Peyer's patch (tissue), 4 donors: ENCODE data around the gene TRIM9.

Experiments used
- POLR2A ChIP-seq, 2 donors: fragments of 450-650 bp; IDR thresholded peaks; one replicate each; pipeline ENCODE4 v1.5.1; 2017; ENCODE audit warnings: antibody characterized with exemption in 2 of 2, mild to moderate bottlenecking in 2 of 2, moderate library complexity in 2 of 2
- TF ChIP-seq, protein P1 (sequence below), 6 experiments: fragments of 450-650 bp in 4 of 6; fragments of 200-600 bp in 2 of 6; sonication (generic) in 1 of 6; IDR thresholded peaks; one replicate each; pipeline ENCODE4 v1.5.1; 2017 to 2019; ENCODE audit warnings: antibody characterized with exemption in 6 of 6, mild to moderate bottlenecking in 3 of 6, moderate library complexity in 1 of 6

DNA sequence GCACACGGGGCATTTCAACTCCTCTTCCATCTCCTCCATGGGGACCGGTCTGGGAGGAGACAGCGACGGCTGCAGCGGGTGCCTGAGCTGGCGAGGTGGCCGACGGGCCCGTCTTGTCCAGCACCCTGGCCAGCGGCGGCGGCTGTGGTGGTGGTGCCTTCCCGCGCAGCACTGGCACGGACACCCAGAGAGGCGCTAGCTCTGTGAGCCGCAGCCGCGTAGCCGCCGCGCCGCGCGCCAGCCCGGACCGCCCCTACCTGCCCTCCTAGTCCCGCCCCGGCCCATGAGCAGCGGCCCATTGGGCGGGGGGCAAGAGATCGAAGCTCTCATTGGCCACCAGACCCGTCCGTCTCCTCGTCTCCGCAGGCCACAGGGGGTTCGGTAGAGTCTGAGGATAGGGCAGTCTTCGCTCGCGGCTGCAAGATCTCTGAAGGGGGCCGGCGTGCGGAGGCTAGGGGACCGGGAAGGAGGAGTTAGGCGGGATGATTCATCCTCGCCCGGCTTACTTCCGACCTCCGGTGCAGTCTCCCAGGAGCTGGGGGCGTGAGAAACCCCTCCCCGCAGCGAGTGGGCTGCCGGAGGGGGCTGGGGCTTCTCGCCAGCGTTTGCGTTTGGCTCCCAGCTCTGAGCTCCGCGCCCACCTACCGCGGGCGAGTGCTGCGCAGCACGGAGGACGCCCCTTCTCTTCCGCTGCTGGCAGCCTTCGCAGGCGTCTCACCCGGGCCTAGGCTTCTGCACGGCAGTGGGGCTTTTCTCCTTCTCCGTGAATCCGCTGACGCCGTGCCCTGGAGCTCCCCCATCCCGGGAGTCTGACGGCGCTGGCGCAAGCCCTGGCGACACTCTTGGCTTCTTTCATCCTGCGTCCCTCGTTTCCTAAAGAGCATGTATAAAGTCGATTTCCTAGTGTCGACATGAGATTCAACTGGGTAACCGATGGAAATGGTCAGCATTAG lies at the start of gene TRIM9:
- TF ChIP-seq, protein P1, sequence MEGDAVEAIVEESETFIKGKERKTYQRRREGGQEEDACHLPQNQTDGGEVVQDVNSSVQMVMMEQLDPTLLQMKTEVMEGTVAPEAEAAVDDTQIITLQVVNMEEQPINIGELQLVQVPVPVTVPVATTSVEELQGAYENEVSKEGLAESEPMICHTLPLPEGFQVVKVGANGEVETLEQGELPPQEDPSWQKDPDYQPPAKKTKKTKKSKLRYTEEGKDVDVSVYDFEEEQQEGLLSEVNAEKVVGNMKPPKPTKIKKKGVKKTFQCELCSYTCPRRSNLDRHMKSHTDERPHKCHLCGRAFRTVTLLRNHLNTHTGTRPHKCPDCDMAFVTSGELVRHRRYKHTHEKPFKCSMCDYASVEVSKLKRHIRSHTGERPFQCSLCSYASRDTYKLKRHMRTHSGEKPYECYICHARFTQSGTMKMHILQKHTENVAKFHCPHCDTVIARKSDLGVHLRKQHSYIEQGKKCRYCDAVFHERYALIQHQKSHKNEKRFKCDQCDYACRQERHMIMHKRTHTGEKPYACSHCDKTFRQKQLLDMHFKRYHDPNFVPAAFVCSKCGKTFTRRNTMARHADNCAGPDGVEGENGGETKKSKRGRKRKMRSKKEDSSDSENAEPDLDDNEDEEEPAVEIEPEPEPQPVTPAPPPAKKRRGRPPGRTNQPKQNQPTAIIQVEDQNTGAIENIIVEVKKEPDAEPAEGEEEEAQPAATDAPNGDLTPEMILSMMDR (IDR thresholded peaks at IDR 0.05) = no peak
- no peak for TF ChIP-seq POLR2A (IDR thresholded peaks at IDR 0.05)
